Keratinocyte (primary cell): ENCODE data around the gene DMKN. TPM values are rescaled to one million over a fixed set of nuclear protein-coding genes. Genes with fewer than 3 reads are reported as not detected.

Experiments used
- DNase-seq: peaks from one replicate; pipeline ENCODE4 v3.0.0-alpha.2; 2011; ENCODE audit warnings: low read depth, missing footprints, low spot score
- FAIRE-seq: peaks from 2 replicates; lab custom pipeline; 2011; peaks lifted over from hg19 to GRCh38; lab: Jason Lieb, UNC
- H2AFZ ChIP-seq: 2 replicates; pipeline ENCODE4 v1.6.0; 2012; ENCODE audit warnings: low read length, control low read depth, inconsistent platforms; ENCODE audit not compliant: control insufficient read depth
- H3K27ac ChIP-seq: 2 replicates; pipeline ENCODE4 v1.5.1; 2011; ENCODE audit warnings: low read length; ENCODE audit not compliant: control insufficient read depth, insufficient read depth
- H3K27me3 ChIP-seq: 3 replicates; pipeline ENCODE4 v1.6.0; 2011; ENCODE audit warnings: low read length; ENCODE audit not compliant: control insufficient read depth, insufficient read depth; ENCODE audit errors: extremely low read depth
- H3K36me3 ChIP-seq, 2 experiments: 2 replicates in 1 of 2; 3 replicates in 1 of 2; pipeline ENCODE4 v1.5.1; 2011; ENCODE audit warnings: low read length in 2 of 2, mild to moderate bottlenecking in 1 of 2; ENCODE audit not compliant: control insufficient read depth in 2 of 2, insufficient read depth in 2 of 2; ENCODE audit errors: extremely low read depth in 1 of 2
- H3K4me1 ChIP-seq: 3 replicates; pipeline ENCODE4 v1.5.1; 2011; ENCODE audit warnings: low read length; ENCODE audit not compliant: control insufficient read depth, insufficient read depth; ENCODE audit errors: extremely low read depth
- H3K4me2 ChIP-seq: 3 replicates; pipeline ENCODE4 v1.6.0; 2011; ENCODE audit warnings: low read depth, low read length; ENCODE audit not compliant: control insufficient read depth, insufficient read depth; ENCODE audit errors: extremely low read depth
- H3K4me3 ChIP-seq, 3 experiments: fragments of 200-600 bp in 1 of 3; sonication (generic) in 1 of 3; 2 replicates in 2 of 3; 3 replicates in 1 of 3; pipeline ENCODE4 v1.5.1; 2011 to 2016; ENCODE audit warnings: low read length in 3 of 3, mild to moderate bottlenecking in 3 of 3, control low read depth in 2 of 3, inconsistent platforms in 1 of 3, low read depth in 1 of 3, mixed read lengths in 1 of 3, mixed run types in 1 of 3, moderate library complexity in 1 of 3; ENCODE audit not compliant: control insufficient read depth in 2 of 3, insufficient read depth in 2 of 3; ENCODE audit errors: extremely low read depth in 1 of 3
- H3K79me2 ChIP-seq: 2 replicates; pipeline ENCODE4 v1.6.0; 2012; ENCODE audit warnings: low read length; ENCODE audit not compliant: control insufficient read depth, insufficient read depth
- H3K9ac ChIP-seq: 3 replicates; pipeline ENCODE4 v1.6.0; 2011; ENCODE audit warnings: low read length; ENCODE audit not compliant: control insufficient read depth, insufficient read depth; ENCODE audit errors: extremely low read depth
- H3K9me1 ChIP-seq: 3 replicates; pipeline ENCODE4 v1.6.0; 2011; ENCODE audit warnings: low read length; ENCODE audit not compliant: control insufficient read depth, insufficient read depth; ENCODE audit errors: extremely low read depth
- H3K9me3 ChIP-seq: 2 replicates; pipeline ENCODE4 v1.5.1; 2012; ENCODE audit warnings: low read depth, low read length; ENCODE audit not compliant: control insufficient read depth
- H4K20me1 ChIP-seq: 3 replicates; pipeline ENCODE4 v1.6.0; 2011; ENCODE audit warnings: low read length; ENCODE audit not compliant: control insufficient read depth, insufficient read depth; ENCODE audit errors: extremely low read depth
- CTCF ChIP-seq, 3 experiments: IDR thresholded peaks in 1 of 3; conservative IDR thresholded peaks in 1 of 3; optimal IDR thresholded peaks in 1 of 3; 2 replicates in 2 of 3; 3 replicates in 1 of 3; pipeline versions ENCODE3 to v1.5.1; 2011; ENCODE audit warnings: low read length in 3 of 3, mild to moderate bottlenecking in 3 of 3, moderate library complexity in 2 of 3, control low read depth in 1 of 3, inconsistent platforms in 1 of 3; ENCODE audit not compliant: insufficient read depth in 2 of 3; ENCODE audit errors: extremely low read depth in 1 of 3
- EZH2 ChIP-seq: IDR thresholded peaks from one replicate; pipeline ENCODE4 v1.6.1; 2012; ENCODE audit warnings: inconsistent platforms, mild to moderate bottlenecking, low read length, moderate library complexity
- dilution Hi-C: fragments of 300-500 bp; cut with MboI; formaldehyde crosslinking; loops from one replicate; pipeline ENCODE4 v1.7.0; 2020; ENCODE audit warnings: low sequenced_read_pairs; ENCODE audit not compliant: extremely low pct_ligation_motif_present
- polyA plus RNA-seq, 5 experiments: library from polyadenylated mRNA; depleted of rRNA in 3 of 5; stranded (reverse) in 3 of 5; stranded (forward) in 1 of 5; unstranded in 1 of 5; fragments of >200 nt; gene quantifications; 1 replicate in 1 of 5; 2 replicates in 3 of 5; 3 replicates in 1 of 5; pipeline versions ENCODE4 v1.2.1 to v1.2.3, GENCODE V29; 2011 to 2012; ENCODE audit warnings: missing spikeins in 2 of 5, low read depth in 1 of 5, low replicate concordance in 1 of 5

Gene DMKN
- polyA plus RNA-seq, 1 donor (not counting 4 experiments of a cell fraction or from before 2014, with no cell fraction given) = 235 TPM

GRCh38 chr19:35542209-35542608 is 28.8 kb upstream of the DMKN start:
- no peaks in the 10 kb centered on the region for H3K9me3 ChIP-seq
- DNase-seq = no peak
- no peaks in the 10 kb centered on the region for H4K20me1 ChIP-seq
- no peak overlapping the region for H3K27ac ChIP-seq
- H3K4me2 ChIP-seq = no peak overlapping the region
- TF ChIP-seq CTCF (optimal IDR thresholded peaks at IDR 0.05 in 1 of 3, IDR thresholded peaks at IDR 0.05 in 1 of 3, conservative IDR thresholded peaks at IDR 0.05 in 1 of 3; ENCODE audit: extremely low read depth in 1 of 3, insufficient read depth in 2 of 3, low read length in 3 of 3) (no peak), EZH2 (no peak)
- H3K9ac ChIP-seq = no peak overlapping the region
- FAIRE-seq = no peak
- H2AFZ ChIP-seq = no peak overlapping the region
- H3K9me1 ChIP-seq = no peaks in the 10 kb centered on the region
- dilution Hi-C loops = no loop called here
- H3K27me3 ChIP-seq = no peaks in the 10 kb centered on the region
- no peak overlapping the region for H3K4me3 ChIP-seq
- H3K79me2 ChIP-seq = peaks cover 32% of the 10 kb centered on the region
- H3K36me3 ChIP-seq = peaks cover 6 to 9% of the 10 kb centered on the region in 2 experiments
- peaks cover 15% of the 10 kb centered on the region for H3K4me1 ChIP-seq

GRCh38 chr19:35540356-35540927 is 27.0 kb upstream of the DMKN start:
- DNase-seq (no peak), FAIRE-seq (no peak)
- H3K27me3 ChIP-seq = no peaks in the 10 kb centered on the region
- no peak overlapping the region for H3K9ac ChIP-seq
- H3K27ac ChIP-seq = no peak overlapping the region
- dilution Hi-C loops = no loop called here
- H3K36me3 ChIP-seq = peaks cover 4 to 6% of the 10 kb centered on the region in 2 experiments
- no peak overlapping the region for H3K4me2 ChIP-seq
- H3K79me2 ChIP-seq = peaks cover 17% of the 10 kb centered on the region
- no peaks in the 10 kb centered on the region for H3K9me3 ChIP-seq
- no peaks in the 10 kb centered on the region for H3K9me1 ChIP-seq
- H3K4me3 ChIP-seq = no peak overlapping the region
- TF ChIP-seq CTCF (optimal IDR thresholded peaks at IDR 0.05 in 1 of 3, IDR thresholded peaks at IDR 0.05 in 1 of 3, conservative IDR thresholded peaks at IDR 0.05 in 1 of 3; ENCODE audit: extremely low read depth in 1 of 3, insufficient read depth in 2 of 3, low read length in 3 of 3) = no peak
- no peak for TF ChIP-seq EZH2
- H3K4me1 ChIP-seq = peaks cover 6% of the 10 kb centered on the region
- H4K20me1 ChIP-seq = no peaks in the 10 kb centered on the region
- no peak overlapping the region for H2AFZ ChIP-seq
